ENCODE data around the gene MAP3K6.

DNA sequence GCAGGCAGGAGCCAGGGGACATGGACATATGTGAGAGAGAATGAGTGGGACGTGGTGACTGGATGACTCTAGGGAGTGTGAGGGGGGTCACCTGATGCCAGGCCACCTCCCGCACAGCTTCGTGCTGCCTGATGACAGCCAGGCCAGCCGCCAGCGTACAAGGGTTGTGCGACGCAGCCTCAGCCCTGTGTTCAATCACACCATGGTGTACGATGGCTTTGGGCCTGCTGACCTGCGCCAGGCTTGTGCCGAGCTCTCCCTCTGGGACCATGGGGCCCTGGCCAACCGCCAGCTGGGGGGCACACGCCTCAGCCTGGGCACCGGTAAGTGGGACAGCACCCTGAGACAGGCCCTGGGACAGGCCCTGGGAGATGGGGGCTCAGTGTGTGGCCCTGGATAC lies 13.6 kb downstream of the MAP3K6 start:
- TF ChIP-seq, protein P1, sequence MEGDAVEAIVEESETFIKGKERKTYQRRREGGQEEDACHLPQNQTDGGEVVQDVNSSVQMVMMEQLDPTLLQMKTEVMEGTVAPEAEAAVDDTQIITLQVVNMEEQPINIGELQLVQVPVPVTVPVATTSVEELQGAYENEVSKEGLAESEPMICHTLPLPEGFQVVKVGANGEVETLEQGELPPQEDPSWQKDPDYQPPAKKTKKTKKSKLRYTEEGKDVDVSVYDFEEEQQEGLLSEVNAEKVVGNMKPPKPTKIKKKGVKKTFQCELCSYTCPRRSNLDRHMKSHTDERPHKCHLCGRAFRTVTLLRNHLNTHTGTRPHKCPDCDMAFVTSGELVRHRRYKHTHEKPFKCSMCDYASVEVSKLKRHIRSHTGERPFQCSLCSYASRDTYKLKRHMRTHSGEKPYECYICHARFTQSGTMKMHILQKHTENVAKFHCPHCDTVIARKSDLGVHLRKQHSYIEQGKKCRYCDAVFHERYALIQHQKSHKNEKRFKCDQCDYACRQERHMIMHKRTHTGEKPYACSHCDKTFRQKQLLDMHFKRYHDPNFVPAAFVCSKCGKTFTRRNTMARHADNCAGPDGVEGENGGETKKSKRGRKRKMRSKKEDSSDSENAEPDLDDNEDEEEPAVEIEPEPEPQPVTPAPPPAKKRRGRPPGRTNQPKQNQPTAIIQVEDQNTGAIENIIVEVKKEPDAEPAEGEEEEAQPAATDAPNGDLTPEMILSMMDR (conservative IDR thresholded peaks at IDR 0.05): no peak
- TF ChIP-seq EZH2 (IDR thresholded peaks at IDR 0.05; ENCODE audit: low read depth): no peak

All from PC-9 (cell line).